Nephron progenitor cell (in vitro differentiated cells): ENCODE results near the gene PPP2R2D.
A peak's percentile ranks its signal among the peaks of the same experiment; 100 is the strongest.

Source experiments
- DNase-seq: peaks from one replicate; pipeline ENCODE4 v3.0.0; 2021
- H3K27ac Mint-ChIP-seq: 2 replicates; pipeline ENCODE4 v1.8.0; 2021; ENCODE audit warnings: mild to moderate bottlenecking, moderate library complexity, mixed read lengths
- H3K27me3 Mint-ChIP-seq: 2 replicates; pipeline ENCODE4 v1.8.0; 2021; ENCODE audit warnings: mild to moderate bottlenecking, low read depth, mixed read lengths; ENCODE audit not compliant: poor library complexity
- H3K36me3 Mint-ChIP-seq: 2 replicates; pipeline ENCODE4 v1.8.0; 2021; ENCODE audit warnings: low read depth, mixed read lengths
- H3K4me1 Mint-ChIP-seq: 2 replicates; pipeline ENCODE4 v1.8.0; 2021; ENCODE audit warnings: mixed read lengths
- H3K4me3 Mint-ChIP-seq: 2 replicates; pipeline ENCODE4 v1.8.0; 2021; ENCODE audit warnings: mild to moderate bottlenecking, moderate library complexity, mixed read lengths
- H3K9me3 Mint-ChIP-seq: 2 replicates; pipeline ENCODE4 v1.8.0; 2021; ENCODE audit warnings: mild to moderate bottlenecking, moderate library complexity, mixed read lengths
- CTCF ChIP-seq: fragments of 200-600 bp; sonication (generic); IDR thresholded peaks from 2 replicates; pipeline ENCODE4 v1.5.0; 2021; ENCODE audit warnings: antibody characterized with exemption

PPP2R2D gene

GRCh38 chr10:131937836-131938235 lies 37.0 kb downstream of the PPP2R2D start:
- no peaks in the 10 kb centered on the region for H3K9me3 Mint-ChIP-seq
- H3K4me3 Mint-ChIP-seq: no peak overlapping the region
- peak overlapping the region; percentile 71 for H3K27ac Mint-ChIP-seq
- no peak for TF ChIP-seq CTCF
- H3K27me3 Mint-ChIP-seq: peaks cover 5% of the 10 kb centered on the region
- peaks cover 12% of the 10 kb centered on the region for H3K4me1 Mint-ChIP-seq
- H3K36me3 Mint-ChIP-seq: peaks cover 64% of the 10 kb centered on the region
- no peak for DNase-seq

GRCh38 chr10:131938681-131939080 lies 37.9 kb downstream of the PPP2R2D start:
- peaks cover 5% of the 10 kb centered on the region for H3K27me3 Mint-ChIP-seq
- no peak for DNase-seq
- no peaks in the 10 kb centered on the region for H3K9me3 Mint-ChIP-seq
- no peak for TF ChIP-seq CTCF
- no peak overlapping the region for H3K27ac Mint-ChIP-seq
- peaks cover 70% of the 10 kb centered on the region for H3K36me3 Mint-ChIP-seq
- H3K4me3 Mint-ChIP-seq: no peak overlapping the region
- peaks cover 12% of the 10 kb centered on the region for H3K4me1 Mint-ChIP-seq

- no peaks in the 10 kb centered on the region for H3K4me1 Mint-ChIP-seq
- peaks cover 5% of the 10 kb centered on the region for H3K27me3 Mint-ChIP-seq
- H3K9me3 Mint-ChIP-seq: no peaks in the 10 kb centered on the region
- peaks cover 82% of the 10 kb centered on the region for H3K36me3 Mint-ChIP-seq
- DNase-seq: no peak
- no peak for TF ChIP-seq CTCF
- no peak overlapping the region for H3K27ac Mint-ChIP-seq
- H3K4me3 Mint-ChIP-seq: no peak overlapping the region
Observed at GRCh38 chr10:131942455-131942854, 41.6 kb downstream of the PPP2R2D start.

- H3K4me1 Mint-ChIP-seq: no peaks in the 10 kb centered on the region
- peaks cover 5% of the 10 kb centered on the region for H3K27me3 Mint-ChIP-seq
- no peak overlapping the region for H3K4me3 Mint-ChIP-seq
- no peaks in the 10 kb centered on the region for H3K9me3 Mint-ChIP-seq
- peak overlapping the region; percentile 65 for H3K27ac Mint-ChIP-seq
- peak; percentile 41 for TF ChIP-seq CTCF
- peaks cover 82% of the 10 kb centered on the region for H3K36me3 Mint-ChIP-seq
- DNase-seq: peak; percentile 35
Observed at GRCh38 chr10:131943021-131943814, 42.4 kb downstream of the PPP2R2D start.

- Mint-ChIP-seq H3K27me3 (no peaks in the 10 kb centered on the region), H3K27ac (no peak overlapping the region), H3K9me3 (no peaks in the 10 kb centered on the region), H3K4me1 (no peaks in the 10 kb centered on the region), H3K36me3 (peaks cover 86% of the 10 kb centered on the region), H3K4me3 (no peak overlapping the region)
- TF ChIP-seq CTCF: no peak
- no peak for DNase-seq
Observed at GRCh38 chr10:131944412-131944811, 43.6 kb downstream of the PPP2R2D start.
